A673 (cell line): ENCODE results near the gene MVB12B.

Experiments
- CTCF ChIP-seq: fragments of 300-800, 200-600 bp; sonication (generic); conservative IDR thresholded peaks from 2 replicates; pipeline ENCODE4 v1.5.1; 2017; ENCODE audit warnings: low read depth, mild to moderate bottlenecking, antibody characterized with exemption, low read length, moderate library complexity, mixed read lengths
- EZH2 ChIP-seq: fragments of 200-600 bp; sonication (generic); IDR thresholded peaks from 2 replicates; pipeline ENCODE4 v1.6.1; 2017; ENCODE audit warnings: borderline replicate concordance, low read depth, mild to moderate bottlenecking, mixed read lengths, antibody characterized with exemption, low read length; ENCODE audit not compliant: poor library complexity, severe bottlenecking

GRCh38 chr9:126470241-126470993 lies 143.8 kb downstream of the MVB12B start:
- no peak for TF ChIP-seq EZH2
- no peak for TF ChIP-seq CTCF
